HEK293 (cell line): ENCODE measurements around the gene TUSC1.

Source experiments
- CTCF ChIA-PET: fragments of 350-600 bp; formaldehyde crosslinking; extraction: SDS; loops from one replicate; lab custom pipeline; 2021; ENCODE audit warnings: antibody characterized with exemption; lab: Yijun Ruan, JAX
- POLR2A ChIA-PET: fragments of 300-600 bp; formaldehyde crosslinking; extraction: SDS; loops from one replicate; lab custom pipeline; 2020; ENCODE audit warnings: antibody characterized with exemption, inconsistent platforms; lab: Yijun Ruan, JAX
- H3K27ac ChIP-seq: fragments of 200-500 bp; sonication (Bioruptor generic); 2 replicates; pipeline ENCODE4 v1.5.1; 2014; ENCODE audit warnings: low read depth, low read length, control low read depth, inconsistent platforms; ENCODE audit errors: extremely low read depth
- H3K36me3 ChIP-seq, 2 experiments: fragments of 200-500 bp in 1 of 2; sonication (Bioruptor generic) in 1 of 2; 1 replicate in 1 of 2; 2 replicates in 1 of 2; pipeline ENCODE4 v1.5.1; 2014 to 2017; ENCODE audit warnings: inconsistent platforms in 2 of 2, low read length in 2 of 2; ENCODE audit not compliant: control insufficient read depth in 2 of 2, insufficient read depth in 1 of 2
- H3K4me1 ChIP-seq: fragments of 200-500 bp; sonication (Bioruptor generic); 2 replicates; pipeline ENCODE4 v1.5.1; 2014; ENCODE audit warnings: mild to moderate bottlenecking, low read length, inconsistent platforms; ENCODE audit not compliant: control insufficient read depth, insufficient read depth
- H3K4me3 ChIP-seq: 2 replicates; pipeline ENCODE4 v1.5.1; 2011; ENCODE audit warnings: low read depth, mild to moderate bottlenecking, control low read depth, low read length, moderate library complexity
- H3K9me3 ChIP-seq: fragments of 200-500 bp; sonication (Bioruptor generic); 2 replicates; pipeline ENCODE4 v1.5.1; 2014; ENCODE audit warnings: low read depth, low read length, inconsistent platforms; ENCODE audit not compliant: control insufficient read depth, insufficient read depth
- CTCF ChIP-seq: fragments of 450-650 bp; formaldehyde crosslinking; IDR thresholded peaks from 2 replicates; pipeline ENCODE4 v1.5.1; 2016; ENCODE audit warnings: missing biosample characterization, missing genetic modification characterization
- HIC1 ChIP-seq: fragments of 450-650 bp; formaldehyde crosslinking; IDR thresholded peaks from 2 replicates; pipeline ENCODE4 v1.5.1; 2016; ENCODE audit warnings: missing biosample characterization, missing genetic modification characterization
- HOXA7 ChIP-seq: sonication (generic); formaldehyde crosslinking; IDR thresholded peaks from 2 replicates; pipeline ENCODE4 v1.8.1; 2022; ENCODE audit warnings: missing genetic modification reagents, borderline replicate concordance
- INSM2 ChIP-seq: fragments of 450-650 bp; formaldehyde crosslinking; IDR thresholded peaks from 2 replicates; pipeline ENCODE4 v1.5.1; 2016; ENCODE audit warnings: missing biosample characterization, missing genetic modification characterization
- KLF1 ChIP-seq: fragments of 450-650 bp; formaldehyde crosslinking; IDR thresholded peaks from 2 replicates; pipeline ENCODE4 v1.5.1; 2016; ENCODE audit warnings: missing biosample characterization, missing genetic modification characterization
- KLF17 ChIP-seq: fragments of 450-650 bp; formaldehyde crosslinking; IDR thresholded peaks from 2 replicates; pipeline ENCODE4 v1.5.1; 2016; ENCODE audit warnings: missing biosample characterization, missing genetic modification characterization
- MZF1 ChIP-seq: fragments of 450-650 bp; formaldehyde crosslinking; IDR thresholded peaks from 2 replicates; pipeline ENCODE4 v1.5.1; 2017; ENCODE audit warnings: missing biosample characterization, missing genetic modification characterization, borderline replicate concordance
- PBX3 ChIP-seq: sonication (generic); formaldehyde crosslinking; IDR thresholded peaks from 2 replicates; pipeline ENCODE4 v1.8.1; 2022; ENCODE audit warnings: mild to moderate bottlenecking, moderate library complexity, missing genetic modification reagents
- PRDM6 ChIP-seq: fragments of 450-650 bp; formaldehyde crosslinking; IDR thresholded peaks from 2 replicates; pipeline ENCODE4 v1.5.1; 2017; ENCODE audit warnings: missing biosample characterization, missing genetic modification characterization
- REST ChIP-seq: fragments of 450-650 bp; formaldehyde crosslinking; IDR thresholded peaks from 2 replicates; pipeline ENCODE4 v1.5.1; 2016; ENCODE audit warnings: missing biosample characterization, missing genetic modification characterization
- SCRT2 ChIP-seq: fragments of 450-650 bp; formaldehyde crosslinking; IDR thresholded peaks from 2 replicates; pipeline ENCODE4 v1.5.1; 2016; ENCODE audit warnings: missing biosample characterization, missing genetic modification characterization
- YY1 ChIP-seq: fragments of 450-650 bp; formaldehyde crosslinking; IDR thresholded peaks from 2 replicates; pipeline ENCODE4 v1.5.1; 2018; ENCODE audit warnings: missing biosample characterization, missing genetic modification characterization
- ZFP69B ChIP-seq: fragments of 450-650 bp; formaldehyde crosslinking; IDR thresholded peaks from 2 replicates; pipeline ENCODE4 v1.5.1; 2016; ENCODE audit warnings: missing biosample characterization, missing genetic modification characterization
- ZNF146 ChIP-seq: fragments of 450-650 bp; formaldehyde crosslinking; IDR thresholded peaks from 2 replicates; pipeline ENCODE4 v1.5.1; 2016; ENCODE audit warnings: missing biosample characterization, missing genetic modification characterization
- ZNF175 ChIP-seq: fragments of 450-650 bp; formaldehyde crosslinking; IDR thresholded peaks from 2 replicates; pipeline ENCODE4 v1.5.1; 2016; ENCODE audit warnings: missing biosample characterization, missing genetic modification characterization
- ZNF19 ChIP-seq: fragments of 450-650 bp; formaldehyde crosslinking; IDR thresholded peaks from 2 replicates; pipeline ENCODE4; 2016; ENCODE audit warnings: missing biosample characterization, missing genetic modification characterization, low read depth
- ZNF302 ChIP-seq: fragments of 450-650 bp; formaldehyde crosslinking; IDR thresholded peaks from 2 replicates; pipeline ENCODE4 v1.5.1; 2016; ENCODE audit warnings: missing biosample characterization, missing genetic modification characterization, low read depth
- ZNF433 ChIP-seq: fragments of 450-650 bp; formaldehyde crosslinking; IDR thresholded peaks from 2 replicates; pipeline ENCODE4 v1.5.1; 2016; ENCODE audit warnings: missing biosample characterization, missing genetic modification characterization, low read depth
- ZNF624 ChIP-seq: fragments of 450-650 bp; formaldehyde crosslinking; IDR thresholded peaks from 2 replicates; pipeline ENCODE4 v1.5.1; 2017; ENCODE audit warnings: missing biosample characterization, missing genetic modification characterization
- ZNF776 ChIP-seq: fragments of 450-650 bp; formaldehyde crosslinking; IDR thresholded peaks from 2 replicates; pipeline ENCODE4 v1.5.0; 2017; ENCODE audit warnings: missing biosample characterization, missing genetic modification characterization, borderline replicate concordance
- ZSCAN16 ChIP-seq: fragments of 450-650 bp; formaldehyde crosslinking; IDR thresholded peaks from 2 replicates; pipeline ENCODE4 v1.5.1; 2016; ENCODE audit warnings: missing biosample characterization, missing genetic modification characterization
- ZXDB ChIP-seq: fragments of 450-650 bp; formaldehyde crosslinking; IDR thresholded peaks from 2 replicates; pipeline ENCODE4 v1.5.1; 2016; ENCODE audit warnings: missing biosample characterization, missing genetic modification characterization

The TUSC1 gene

GRCh38 chr9:25700430-25700829, 22.2 kb upstream of the TUSC1 start:
- H3K27ac ChIP-seq = no peak overlapping the region
- no peak overlapping the region for H3K4me3 ChIP-seq
- no peaks in the 10 kb centered on the region for H3K4me1 ChIP-seq
- H3K36me3 ChIP-seq = no peaks in the 10 kb centered on the region
- POLR2A ChIA-PET = interaction anchor here (0.6 to 1.6 kb wide), 2 partner anchors 8 to 22 kb away, joined by 3 to 5 read pairs; partner anchors contain the start of gene TUSC1
- no peaks in the 10 kb centered on the region for H3K9me3 ChIP-seq
- TF ChIP-seq HOXA7 (CRISPR knock-in tag) (no peak), REST (no peak), PBX3 (CRISPR knock-in tag) (no peak), INSM2 (tag by site-specific recombination) (no peak), KLF1 (tag by site-specific recombination) (no peak), ZNF433 (no peak), ZNF624 (tag by site-specific recombination) (no peak), KLF17 (tag by site-specific recombination) (no peak), SCRT2 (tag by site-specific recombination) (no peak), CTCF (tag by site-specific recombination) (no peak), ZXDB (tag by site-specific recombination) (no peak)
- TF ChIP-seq, all 188 proteins: peak for 0
- CTCF ChIA-PET = interaction anchor here (0.6 kb wide), 1 partner anchor 13 kb away, joined by 3 read pairs; no protein-coding TSS in a partner anchor

GRCh38 chr9:25691786-25692185, 13.5 kb upstream of the TUSC1 start:
- no peaks in the 10 kb centered on the region for H3K4me1 ChIP-seq

More at GRCh38 chr9:25691786-25692185, 13.5 kb upstream of the TUSC1 start:
- H3K4me3 ChIP-seq = no peak overlapping the region
- TF ChIP-seq PRDM6 = no peak
- TF ChIP-seq ZNF302 (tag by site-specific recombination) = no peak
- no peak for TF ChIP-seq MZF1 (tag by site-specific recombination)
- TF ChIP-seq YY1 = no peak
- no peak for TF ChIP-seq ZNF175
- TF ChIP-seq ZNF19 = no peak
- TF ChIP-seq ZNF146 (tag by site-specific recombination) = no peak
- no peak for TF ChIP-seq ZNF776 (tag by site-specific recombination)
- no peak for TF ChIP-seq KLF1 (tag by site-specific recombination)
- no peak for TF ChIP-seq ZSCAN16
- TF ChIP-seq ZFP69B (tag by site-specific recombination) = no peak
- TF ChIP-seq HIC1 = no peak
- no peak overlapping the region for H3K27ac ChIP-seq
- CTCF ChIA-PET = interaction anchor here (0.9 kb wide), 1 partner anchor 24 kb away, joined by 3 read pairs; no protein-coding TSS in a partner anchor
- no peaks in the 10 kb centered on the region for H3K9me3 ChIP-seq
- H3K36me3 ChIP-seq = no peaks in the 10 kb centered on the region
- POLR2A ChIA-PET = interaction anchor here (0.6 kb wide), 1 partner anchor 9 kb away, joined by 3 read pairs; no protein-coding TSS in a partner anchor
